Frontal cortex (tissue), 1 donor: ENCODE results near the gene MIPOL1. TPM values are rescaled to one million over a fixed set of nuclear protein-coding genes. Genes with fewer than 3 reads are reported as not detected.

Experiments used
- small RNA-seq: library from RNA; depleted of rRNA; stranded (forward); fragments of <200 nt; gene quantifications from one replicate; pipeline ENCODE3, GENCODE V24; 2014
- total RNA-seq: library from RNA; depleted of rRNA; stranded (reverse); fragments of >200 nt; gene quantifications from one replicate; pipeline ENCODE4 v1.2.3, GENCODE V29; 2014

MIPOL1 gene
- total RNA-seq, 1 donor from 2014 or later: 33.8 TPM

Small RNA genes within 50 kb of the gene (small RNA-seq; reads per million reads assigned to genes)
- not detected for gene RNU6-273P
- gene RNU6-886P: not detected

Other genes with a start within 250 kb of the MIPOL1 start
- gene SLC25A21, start 25.3 kb upstream of the MIPOL1 start, total RNA-seq: 6.1 TPM